ENCODE measurements around the gene RBFOX2. TPM values are rescaled to one million over a fixed set of nuclear protein-coding genes. Genes with fewer than 3 reads are reported as not detected.
"Not testable (repeated sequence)": the region's sequence is repeated elsewhere in the genome, so short reads cannot be mapped to it uniquely, and the experiment has no call there.

RBFOX2 gene
- total RNA-seq, 3 donors from 2014 or later, result 63.4 to 97.3 (median 85.5) TPM

DNA sequence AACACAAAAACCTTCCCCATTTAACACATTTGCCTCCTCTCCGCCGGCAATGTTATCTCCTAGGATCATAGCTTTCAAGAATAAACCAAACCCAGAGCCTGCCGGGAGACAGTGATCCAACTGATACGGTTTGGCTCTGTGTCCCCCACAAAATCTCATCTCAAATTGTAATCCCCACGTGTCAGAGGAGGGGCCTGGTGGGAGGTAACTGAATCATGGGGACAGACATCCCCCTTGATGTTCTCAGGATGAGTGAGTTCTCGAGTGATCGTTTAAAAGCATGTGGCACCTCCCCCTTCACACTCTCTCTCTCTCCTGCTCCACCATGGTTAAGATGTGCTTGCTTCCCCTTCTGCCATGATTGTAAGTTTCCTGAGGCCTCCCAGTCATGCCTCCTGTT is 33.3 kb downstream of the RBFOX2 start:
- Histone ChIP-seq H3K4me1 (peaks cover 0 to 6% of the 10 kb centered on the region in 2 donors), H3K4me3 (no peak overlapping the region)
- TF ChIP-seq, protein P1, sequence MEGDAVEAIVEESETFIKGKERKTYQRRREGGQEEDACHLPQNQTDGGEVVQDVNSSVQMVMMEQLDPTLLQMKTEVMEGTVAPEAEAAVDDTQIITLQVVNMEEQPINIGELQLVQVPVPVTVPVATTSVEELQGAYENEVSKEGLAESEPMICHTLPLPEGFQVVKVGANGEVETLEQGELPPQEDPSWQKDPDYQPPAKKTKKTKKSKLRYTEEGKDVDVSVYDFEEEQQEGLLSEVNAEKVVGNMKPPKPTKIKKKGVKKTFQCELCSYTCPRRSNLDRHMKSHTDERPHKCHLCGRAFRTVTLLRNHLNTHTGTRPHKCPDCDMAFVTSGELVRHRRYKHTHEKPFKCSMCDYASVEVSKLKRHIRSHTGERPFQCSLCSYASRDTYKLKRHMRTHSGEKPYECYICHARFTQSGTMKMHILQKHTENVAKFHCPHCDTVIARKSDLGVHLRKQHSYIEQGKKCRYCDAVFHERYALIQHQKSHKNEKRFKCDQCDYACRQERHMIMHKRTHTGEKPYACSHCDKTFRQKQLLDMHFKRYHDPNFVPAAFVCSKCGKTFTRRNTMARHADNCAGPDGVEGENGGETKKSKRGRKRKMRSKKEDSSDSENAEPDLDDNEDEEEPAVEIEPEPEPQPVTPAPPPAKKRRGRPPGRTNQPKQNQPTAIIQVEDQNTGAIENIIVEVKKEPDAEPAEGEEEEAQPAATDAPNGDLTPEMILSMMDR (IDR thresholded peaks at IDR 0.05), result no peak
- no peak for TF ChIP-seq POLR2A (IDR thresholded peaks at IDR 0.05)
- no peak for TF ChIP-seq POLR2AphosphoS5 (IDR thresholded peaks at IDR 0.05)

DNA sequence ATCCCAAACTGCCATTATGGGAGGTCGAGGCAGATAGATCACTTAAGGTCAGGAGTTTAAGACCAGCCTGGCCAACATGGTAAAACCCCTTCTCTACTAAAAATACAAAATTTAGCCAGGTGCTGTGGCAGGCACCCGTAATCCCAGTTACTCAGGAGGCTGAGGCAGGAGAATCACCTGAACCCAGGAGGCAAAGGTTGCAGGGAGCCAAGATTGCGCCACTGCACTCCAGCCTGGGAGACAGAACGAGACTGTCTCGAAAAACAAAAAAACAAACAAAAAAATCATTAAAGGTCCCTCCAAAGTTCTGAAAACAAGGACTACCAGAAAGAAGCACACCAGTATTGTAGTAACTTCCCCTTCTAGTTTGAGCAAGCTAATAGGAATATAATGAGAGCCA is 34.9 kb downstream of the RBFOX2 start:
- H3K9me3 ChIP-seq; H3K27me3 ChIP-seq; H3K36me3 ChIP-seq; H3K27ac ChIP-seq; H3K4me3 ChIP-seq; DNase-seq (ENCODE audit: low spot score in 2 of 2); intact Hi-C loops (cut with DNase I; ENCODE audit: low total_unique reads); H3K4me1 ChIP-seq: not testable (repeated sequence)

More for the DNA sequence above, 33.3 kb downstream of the RBFOX2 start:
- no peaks in the 10 kb centered on the region for H3K36me3 ChIP-seq
- H3K27me3 ChIP-seq, result no peaks in the 10 kb centered on the region
- peak overlapping the region; percentile 65 to 80 for H3K27ac ChIP-seq
- no peak for DNase-seq (ENCODE audit: low spot score in 2 of 2)
- no peaks in the 10 kb centered on the region for H3K9me3 ChIP-seq
- intact Hi-C loops (cut with DNase I; ENCODE audit: low total_unique reads), result no loop called here

DNA sequence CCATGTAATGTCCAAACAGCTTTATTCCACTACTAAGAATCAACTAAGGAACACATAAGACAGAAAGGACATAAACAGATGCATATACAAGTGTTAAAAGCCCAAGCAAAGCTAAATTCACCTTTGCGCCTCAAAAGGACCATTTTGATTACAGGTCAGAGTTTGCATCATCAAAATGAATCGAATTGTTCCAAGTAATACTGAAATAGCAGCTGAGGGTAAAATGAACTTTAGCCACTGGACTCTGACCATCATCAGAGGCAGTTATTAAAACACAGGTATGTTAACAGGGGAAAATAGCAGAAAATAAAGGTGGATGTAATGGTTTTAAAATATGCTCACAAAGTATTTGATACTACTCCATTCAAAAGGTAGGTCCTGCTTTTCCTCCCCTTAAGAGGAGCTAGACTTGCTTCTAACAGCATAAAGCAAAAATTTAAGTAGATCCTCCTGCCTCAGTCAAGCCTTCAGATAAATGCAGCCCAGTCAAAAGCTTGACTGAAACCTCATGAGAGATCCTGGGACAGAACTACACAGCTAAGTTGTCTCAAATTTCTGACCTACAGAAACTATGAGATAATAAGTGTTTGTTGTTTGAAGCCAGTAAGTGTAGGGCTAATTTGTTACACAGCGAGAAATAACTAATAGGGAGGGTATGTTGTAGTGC is 35.4 kb downstream of the RBFOX2 start:
- Histone ChIP-seq H3K36me3 (no peaks in the 10 kb centered on the region), H3K27me3 (no peaks in the 10 kb centered on the region), H3K4me1 (peaks cover 0 to 6% of the 10 kb centered on the region in 2 donors), H3K27ac (no peak overlapping the region), H3K9me3 (no peaks in the 10 kb centered on the region), H3K4me3 (no peak overlapping the region)
- DNase-seq (ENCODE audit: low spot score in 2 of 2), result no peak
- no peak for TF ChIP-seq POLR2AphosphoS5 (IDR thresholded peaks at IDR 0.05)
- no peak for TF ChIP-seq POLR2A (IDR thresholded peaks at IDR 0.05)
- TF ChIP-seq, protein P1 (IDR thresholded peaks at IDR 0.05), result no peak
- intact Hi-C loops (cut with DNase I; ENCODE audit: low total_unique reads), result no loop called here

DNA sequence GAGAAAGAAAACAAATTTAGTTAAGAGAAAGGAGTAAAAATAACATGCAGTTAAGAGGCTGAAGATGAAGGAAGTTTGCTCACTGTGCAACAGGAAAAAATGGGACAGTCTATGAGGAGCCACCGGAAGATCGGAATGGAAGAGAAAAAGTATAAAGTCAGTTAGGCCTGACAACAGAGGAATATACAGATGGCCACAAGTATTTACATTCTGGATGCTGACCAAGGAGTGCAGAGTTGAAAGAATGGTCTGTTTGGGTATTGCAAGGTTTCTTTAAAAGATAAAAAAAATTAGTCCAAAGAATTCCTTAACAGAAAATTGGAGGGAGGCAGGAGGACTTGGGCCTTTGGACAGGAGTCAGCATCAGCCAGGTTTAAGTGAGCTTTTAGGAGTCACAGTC is 37.5 kb downstream of the RBFOX2 start:
- Histone ChIP-seq H3K36me3 (no peaks in the 10 kb centered on the region), H3K9me3 (no peaks in the 10 kb centered on the region), H3K27ac (no peak overlapping the region), H3K4me1 (peaks cover 0 to 6% of the 10 kb centered on the region in 2 donors), H3K27me3 (no peaks in the 10 kb centered on the region), H3K4me3 (no peak overlapping the region)
- intact Hi-C loops (cut with DNase I; ENCODE audit: low total_unique reads), result no loop called here
- TF ChIP-seq POLR2A (IDR thresholded peaks at IDR 0.05), result no peak
- TF ChIP-seq, protein P1 (IDR thresholded peaks at IDR 0.05), result no peak
- TF ChIP-seq POLR2AphosphoS5 (IDR thresholded peaks at IDR 0.05), result no peak
- no peak for DNase-seq (ENCODE audit: low spot score in 2 of 2)

DNA sequence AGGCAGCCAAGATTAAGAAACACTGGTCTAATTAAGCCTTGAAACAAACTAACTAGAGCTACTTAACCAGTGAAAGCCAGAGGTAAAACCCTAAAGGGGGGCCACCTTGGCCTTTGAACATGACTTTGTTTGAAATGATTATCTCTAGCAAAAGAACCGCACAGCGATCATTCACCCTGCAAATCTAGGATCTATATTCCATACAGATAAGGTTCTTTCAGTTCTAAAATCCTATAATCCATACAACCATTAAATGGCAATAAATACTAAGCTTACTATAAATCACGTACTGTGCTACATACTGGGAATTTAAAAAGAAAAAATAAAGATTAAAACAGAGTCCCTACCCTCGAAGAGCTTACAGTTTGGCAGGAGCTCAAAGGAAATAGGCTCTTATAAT is 40.6 kb downstream of the RBFOX2 start:
- intact Hi-C loops (cut with DNase I; ENCODE audit: low total_unique reads), result no loop called here
- H3K27me3 ChIP-seq, result no peaks in the 10 kb centered on the region
- H3K36me3 ChIP-seq, result no peaks in the 10 kb centered on the region
- H3K9me3 ChIP-seq, result no peaks in the 10 kb centered on the region
- H3K4me3 ChIP-seq, result no peak overlapping the region
- no peak overlapping the region for H3K27ac ChIP-seq
- no peaks in the 10 kb centered on the region for H3K4me1 ChIP-seq
- TF ChIP-seq POLR2AphosphoS5 (IDR thresholded peaks at IDR 0.05) (no peak), POLR2A (IDR thresholded peaks at IDR 0.05) (no peak)
- TF ChIP-seq, protein P1 (IDR thresholded peaks at IDR 0.05), result no peak
- DNase-seq (ENCODE audit: low spot score in 2 of 2), result no peak

Data from breast epithelium (tissue), 4 donors.